Measurements from ENCODE around the gene PTDSS2.
"Not testable (repeated sequence)": the region's sequence is repeated elsewhere in the genome, so short reads cannot be mapped to it uniquely, and the experiment has no call there.

The PTDSS2 gene

GRCh38 chr11:426851-427250 lies 23.2 kb upstream of the PTDSS2 start:
- TF ChIP-seq TAF1 (IDR thresholded peaks at IDR 0.05; ENCODE audit: borderline replicate concordance, low read depth, low read length) (no peak), POLR2A (IDR thresholded peaks at IDR 0.05; ENCODE audit: low read depth, low read length) (no peak), POLR2AphosphoS5 (IDR thresholded peaks at IDR 0.05; ENCODE audit: low read depth, low read length) (no peak)

GRCh38 chr11:428295-428694 lies 21.8 kb upstream of the PTDSS2 start:
- FAIRE-seq = no peak

More at GRCh38 chr11:426851-427250, 23.2 kb upstream of the PTDSS2 start:
- DNase-seq (ENCODE audit: insufficient read length) = no peak
- FAIRE-seq = no peak

GRCh38 chr11:429391-429790 lies 20.7 kb upstream of the PTDSS2 start:
- DNase-seq (ENCODE audit: insufficient read length) (no peak), FAIRE-seq (no peak)
- TF ChIP-seq TAF1 (IDR thresholded peaks at IDR 0.05; ENCODE audit: borderline replicate concordance, low read depth, low read length) (no peak), POLR2A (IDR thresholded peaks at IDR 0.05; ENCODE audit: low read depth, low read length) (no peak), POLR2AphosphoS5 (IDR thresholded peaks at IDR 0.05; ENCODE audit: low read depth, low read length) (no peak)

More at GRCh38 chr11:428295-428694, 21.8 kb upstream of the PTDSS2 start:
- no peak for DNase-seq (ENCODE audit: insufficient read length)
- TF ChIP-seq POLR2AphosphoS5 (IDR thresholded peaks at IDR 0.05; ENCODE audit: low read depth, low read length) = no peak
- TF ChIP-seq POLR2A (IDR thresholded peaks at IDR 0.05; ENCODE audit: low read depth, low read length) = no peak
- no peak for TF ChIP-seq TAF1 (IDR thresholded peaks at IDR 0.05; ENCODE audit: borderline replicate concordance, low read depth, low read length)

GRCh38 chr11:429931-430456 lies 20.1 kb upstream of the PTDSS2 start:
- no peak for TF ChIP-seq TAF1 (IDR thresholded peaks at IDR 0.05; ENCODE audit: borderline replicate concordance, low read depth, low read length)
- TF ChIP-seq POLR2AphosphoS5 (IDR thresholded peaks at IDR 0.05; ENCODE audit: low read depth, low read length) = no peak
- no peak for TF ChIP-seq POLR2A (IDR thresholded peaks at IDR 0.05; ENCODE audit: low read depth, low read length)
- DNase-seq (ENCODE audit: insufficient read length) (no peak), FAIRE-seq (no peak)

- DNase-seq (ENCODE audit: insufficient read length) = no peak
- FAIRE-seq = no peak
- TF ChIP-seq POLR2AphosphoS5 (IDR thresholded peaks at IDR 0.05; ENCODE audit: low read depth, low read length) (no peak), TAF1 (IDR thresholded peaks at IDR 0.05; ENCODE audit: borderline replicate concordance, low read depth, low read length) (no peak), POLR2A (IDR thresholded peaks at IDR 0.05; ENCODE audit: low read depth, low read length) (no peak)
Measured at GRCh38 chr11:431921-432320, 18.2 kb upstream of the PTDSS2 start.

- TF ChIP-seq TAF1 (IDR thresholded peaks at IDR 0.05; ENCODE audit: borderline replicate concordance, low read depth, low read length) (no peak), POLR2A (IDR thresholded peaks at IDR 0.05; ENCODE audit: low read depth, low read length) (no peak), POLR2AphosphoS5 (IDR thresholded peaks at IDR 0.05; ENCODE audit: low read depth, low read length) (no peak)
- FAIRE-seq = no peak
- DNase-seq (ENCODE audit: insufficient read length) = no peak
Measured at GRCh38 chr11:432501-433100, 17.5 kb upstream of the PTDSS2 start.

- TF ChIP-seq POLR2A (IDR thresholded peaks at IDR 0.05; ENCODE audit: low read depth, low read length) (no peak), POLR2AphosphoS5 (IDR thresholded peaks at IDR 0.05; ENCODE audit: low read depth, low read length) (no peak), TAF1 (IDR thresholded peaks at IDR 0.05; ENCODE audit: borderline replicate concordance, low read depth, low read length) (no peak)
- DNase-seq (ENCODE audit: insufficient read length) (no peak), FAIRE-seq (no peak)
Measured at GRCh38 chr11:433111-433510, 17.0 kb upstream of the PTDSS2 start.

GRCh38 chr11:433641-434040 lies 16.4 kb upstream of the PTDSS2 start:
- DNase-seq (ENCODE audit: insufficient read length) (no peak), FAIRE-seq (no peak)
- TF ChIP-seq POLR2A (IDR thresholded peaks at IDR 0.05; ENCODE audit: low read depth, low read length) (no peak), POLR2AphosphoS5 (IDR thresholded peaks at IDR 0.05; ENCODE audit: low read depth, low read length) (no peak), TAF1 (IDR thresholded peaks at IDR 0.05; ENCODE audit: borderline replicate concordance, low read depth, low read length) (no peak)

GRCh38 chr11:434496-434895 lies 15.6 kb upstream of the PTDSS2 start:
- DNase-seq (ENCODE audit: insufficient read length) (no peak), FAIRE-seq (no peak)
- no peak for TF ChIP-seq POLR2AphosphoS5 (IDR thresholded peaks at IDR 0.05; ENCODE audit: low read depth, low read length)
- no peak for TF ChIP-seq POLR2A (IDR thresholded peaks at IDR 0.05; ENCODE audit: low read depth, low read length)
- no peak for TF ChIP-seq TAF1 (IDR thresholded peaks at IDR 0.05; ENCODE audit: borderline replicate concordance, low read depth, low read length)

- not testable (repeated sequence) for FAIRE-seq; DNase-seq (ENCODE audit: insufficient read length)
Measured at GRCh38 chr11:434999-435740, 14.9 kb upstream of the PTDSS2 start.

GRCh38 chr11:437228-437870 lies 12.7 kb upstream of the PTDSS2 start:
- FAIRE-seq = no peak
- no peak for DNase-seq (ENCODE audit: insufficient read length)
- TF ChIP-seq TAF1 (IDR thresholded peaks at IDR 0.05; ENCODE audit: borderline replicate concordance, low read depth, low read length) = no peak
- TF ChIP-seq POLR2A (IDR thresholded peaks at IDR 0.05; ENCODE audit: low read depth, low read length) = no peak
- TF ChIP-seq POLR2AphosphoS5 (IDR thresholded peaks at IDR 0.05; ENCODE audit: low read depth, low read length) = no peak

Measured in GM12892 (cell line).